GM12878 (cell line): Measurements from ENCODE around the gene NXPH2. TPM values are rescaled to one million over a fixed set of nuclear protein-coding genes. Genes with fewer than 3 reads are reported as not detected.

ENCODE experiments used
- ATAC-seq: fragments of 200-7000 bp; cut with Tn5 transposase; 3 replicates; pipeline ENCODE4 v1.9.1; 2020; ENCODE audit warnings: mild to moderate bottlenecking, moderate library complexity
- BruUV-seq: library from RNA; stranded (reverse); fragments of 400-500 nt; replicated peaks from 2 replicates; lab custom pipeline; 2021; lab: Mats Ljungman, UMichigan
- CTCF ChIA-PET: fragments of 300-600 bp; sonication (Branson Sonifier 250); formaldehyde crosslinking; extraction: SDS; loops from one replicate; lab custom pipeline; 2021; ENCODE audit warnings: inconsistent platforms; lab: Yijun Ruan, JAX
- POLR2A ChIA-PET: fragments of 350-600 bp; formaldehyde crosslinking; extraction: SDS; loops from one replicate; lab custom pipeline; 2021; ENCODE audit warnings: inconsistent platforms; lab: Charles Lee
- RAD21 ChIA-PET: fragments of 300-600 bp; sonication (Branson Sonifier 250); formaldehyde crosslinking; loops from one replicate; lab custom pipeline; 2023; ENCODE audit warnings: antibody characterized with exemption; ENCODE audit not compliant: unreplicated experiment; lab: Charles Lee
- SMC1A ChIA-PET: fragments of 300-600 bp; sonication (Branson Sonifier 250); formaldehyde crosslinking; loops from one replicate; lab custom pipeline; 2023; ENCODE audit not compliant: unreplicated experiment, uncharacterized antibody; lab: Charles Lee
- DNase-seq: peaks from one replicate; pipeline ENCODE4 v3.0.0-alpha.2; 2011; ENCODE audit warnings: low read depth, low spot score
- FAIRE-seq: peaks from 3 replicates; lab custom pipeline; 2011; peaks lifted over from hg19 to GRCh38; lab: Jason Lieb, UNC
- H2AFZ ChIP-seq: 2 replicates; pipeline ENCODE4 v1.6.0; 2011; ENCODE audit warnings: low read depth, low read length, control low read depth; ENCODE audit not compliant: control insufficient read depth
- H3K27ac ChIP-seq: 2 replicates; pipeline ENCODE4 v1.5.1; 2011; ENCODE audit warnings: control low read depth; ENCODE audit not compliant: control insufficient read depth, insufficient read depth
- H3K27me3 ChIP-seq, 2 experiments: replicated peaks in 1 of 2; 2 replicates each; pipeline versions ENCODE4 v1.6.0 to v1.6.1; 2011; ENCODE audit warnings: low read length in 1 of 2; ENCODE audit not compliant: control insufficient read depth in 2 of 2, insufficient read depth in 2 of 2
- H3K36me3 ChIP-seq, 2 experiments: 2 replicates each; pipeline ENCODE4 v1.5.1; 2011; ENCODE audit warnings: low read length in 1 of 2; ENCODE audit not compliant: control insufficient read depth in 2 of 2, insufficient read depth in 2 of 2
- H3K4me1 ChIP-seq: 2 replicates; pipeline ENCODE4 v1.6.1; 2011; ENCODE audit warnings: mild to moderate bottlenecking, low read length, moderate library complexity, mixed read lengths; ENCODE audit not compliant: control insufficient read depth, insufficient read depth
- H3K4me2 ChIP-seq: 2 replicates; pipeline ENCODE4 v1.6.0; 2011; ENCODE audit warnings: control low read depth; ENCODE audit not compliant: control insufficient read depth, insufficient read depth
- H3K4me3 ChIP-seq: fragments of 200-600 bp; sonication (generic); 2 replicates; pipeline ENCODE4 v1.5.1; 2016
- H3K79me2 ChIP-seq: 2 replicates; pipeline ENCODE4 v1.6.0; 2011; ENCODE audit warnings: low read length; ENCODE audit not compliant: control insufficient read depth, insufficient read depth
- H3K9ac ChIP-seq: 2 replicates; pipeline ENCODE4 v1.8.0; 2011; ENCODE audit warnings: low read length, control low read depth, mixed read lengths; ENCODE audit not compliant: control insufficient read depth, insufficient read depth
- H3K9me3 ChIP-seq: replicated peaks from 3 replicates; pipeline ENCODE4 v1.5.1; 2011; ENCODE audit warnings: mild to moderate bottlenecking, low read length; ENCODE audit not compliant: control insufficient read depth, insufficient read depth
- H4K20me1 ChIP-seq: 2 replicates; pipeline ENCODE4 v1.6.0; 2011; ENCODE audit not compliant: control insufficient read depth, insufficient read depth
- CHD4 ChIP-seq: fragments of 200-600 bp; sonication (generic); IDR thresholded peaks from 2 replicates; pipeline ENCODE4 v1.6.1; 2016; ENCODE audit warnings: mild to moderate bottlenecking
- EED ChIP-seq: sonication (generic); IDR thresholded peaks from 2 replicates; pipeline ENCODE4 v1.6.1; 2016; ENCODE audit warnings: antibody characterized with exemption, low read depth
- EP300 ChIP-seq, 2 experiments: fragments of 150-350 bp in 1 of 2; IDR thresholded peaks; 2 replicates each; pipeline ENCODE4 v1.6.1; 2011 to 2012; ENCODE audit warnings: low read depth in 2 of 2, low read length in 2 of 2, borderline replicate concordance in 1 of 2, improper control_type of control experiment in 1 of 2, inconsistent platforms in 1 of 2; ENCODE audit not compliant: control insufficient read depth in 1 of 2
- HSF1 ChIP-seq: fragments of 150-350 bp; IDR thresholded peaks from 2 replicates; pipeline ENCODE4 v1.6.1; 2014; ENCODE audit warnings: mild to moderate bottlenecking, low read depth, low read length
- IKZF1 ChIP-seq: fragments of 450-650 bp; conservative IDR thresholded peaks from 2 replicates; pipeline ENCODE4 v1.6.1; 2017; ENCODE audit warnings: antibody characterized with exemption, mild to moderate bottlenecking
- JUND ChIP-seq: IDR thresholded peaks from 2 replicates; pipeline ENCODE4 v1.6.1; 2012; ENCODE audit warnings: low read depth, mild to moderate bottlenecking, low read length, improper control_type of control experiment, moderate library complexity
- KLF5 ChIP-seq: fragments of 450-650 bp; IDR thresholded peaks from 2 replicates; pipeline ENCODE4 v1.6.1; 2014; ENCODE audit warnings: mild to moderate bottlenecking; ENCODE audit not compliant: partially characterized antibody
- MTA2 ChIP-seq: fragments of 450-650 bp; IDR thresholded peaks from 2 replicates; pipeline ENCODE4 v1.6.1; 2016; ENCODE audit warnings: low read depth, mild to moderate bottlenecking, moderate library complexity
- NFIC ChIP-seq: IDR thresholded peaks from 2 replicates; pipeline ENCODE4 v1.6.1; 2012; ENCODE audit warnings: low read depth, mild to moderate bottlenecking, inconsistent platforms, low read length, moderate library complexity
- NR2C2 ChIP-seq: IDR thresholded peaks from 2 replicates; pipeline ENCODE4 v1.6.1; 2011; ENCODE audit warnings: borderline replicate concordance, low read depth; ENCODE audit not compliant: control insufficient read depth, insufficient read length
- SMAD5 ChIP-seq: IDR thresholded peaks from 2 replicates; pipeline ENCODE4 v1.6.1; 2016; ENCODE audit warnings: antibody characterized with exemption, low read depth
- ZNF592 ChIP-seq: fragments of 450-650 bp; IDR thresholded peaks from 2 replicates; pipeline ENCODE4 v1.6.1; 2017; ENCODE audit warnings: mild to moderate bottlenecking, moderate library complexity
- WGBS: methylation state at CpG from one replicate; pipeline ENCODE4 v1.1.6; 2016; ENCODE audit warnings: low lambda C conversion rate; ENCODE audit not compliant: insufficient replicate concordance, insufficient coverage; ENCODE audit errors: missing lambda C conversion rate; 5-methylcytosine and 5-hydroxymethylcytosine counted together
- in situ Hi-C: fragments of 300-500 bp; cut with MboI; formaldehyde crosslinking; loops from 9 replicates; pipeline ENCODE4 v1.14.3; 2018; ENCODE audit warnings: mixed read lengths
- intact Hi-C: fragments of 100-400 bp; cut with micrococcal nuclease; formaldehyde crosslinking; loops from one replicate; pipeline ENCODE4 v1.14.2; 2022; ENCODE audit not compliant: unreplicated experiment
- polyA plus RNA-seq, 11 experiments: library from polyadenylated mRNA; depleted of rRNA in 4 of 11; unstranded in 6 of 11; stranded (reverse) in 5 of 11; fragments of >200 nt; fragmentation: Nextera tagmentation in 4 of 11; fragmentation: Illumina TruSeq in 1 of 11; extraction: Ambion mirVana in 4 of 11; extraction: Trizol in 1 of 11; gene quantifications; 1 replicate in 1 of 11; 2 replicates in 10 of 11; pipeline versions ENCODE4 v1.2.1 to v1.2.3, GENCODE V29; 2011 to 2016; ENCODE audit warnings: inconsistent platforms in 2 of 11, missing spikeins in 2 of 11, low read depth in 1 of 11
- total RNA-seq, 4 experiments: library from RNA; depleted of rRNA in 3 of 4; stranded (reverse); fragments of >200 nt in 3 of 4; fragmentation: Illumina TruSeq in 1 of 4; extraction: Trizol in 1 of 4; gene quantifications; 2 replicates each; pipeline versions ENCODE4 v1.2.1 to v1.2.3, GENCODE V29; 2013 to 2021

The NXPH2 gene
- total and polyA plus RNA-seq, 10 of the 15 experiments (the other 5 are each of a cell fraction or from before 2014, with no cell fraction given), result not detected

- no peak for TF ChIP-seq KLF5
- TF ChIP-seq JUND, result no peak
- TF ChIP-seq SMAD5, result no peak
- no peak for TF ChIP-seq EP300 (IDR thresholded peaks at IDR 0.05; ENCODE audit: borderline replicate concordance in 1 of 2, control insufficient read depth in 1 of 2, low read depth in 2 of 2, low read length in 2 of 2)
- TF ChIP-seq ZNF592, result no peak
These were observed 273 bp upstream of the NXPH2 start (continued) for GRCh38 chr2:138780446-138780880.

GRCh38 chr2:138779406-138779780 lies 797 bp downstream of the NXPH2 start:
- Histone ChIP-seq H4K20me1 (no peaks in the 10 kb centered on the region), H3K4me1 (no peaks in the 10 kb centered on the region), H3K4me3 (no peak overlapping the region), H3K27ac (no peak overlapping the region), H3K36me3 (no peaks in the 10 kb centered on the region), H2AFZ (no peak overlapping the region), H3K9me3 (no peaks in the 10 kb centered on the region), H3K4me2 (no peak overlapping the region), H3K9ac (no peak overlapping the region), H3K27me3 (peaks cover 7 to 13% of the 10 kb centered on the region in 2 experiments; a peak in 3 of 4 replicates), H3K79me2 (no peaks in the 10 kb centered on the region)
- no peak for TF ChIP-seq NR2C2
- TF ChIP-seq NFIC, result no peak
- no peak for TF ChIP-seq EED
- TF ChIP-seq MTA2, result no peak
- no peak for TF ChIP-seq IKZF1
- TF ChIP-seq CHD4, result no peak
- no peak for TF ChIP-seq HSF1
- ChIA-PET CTCF (no interaction called here), POLR2A (no interaction called here), SMC1A (no interaction called here), RAD21 (no interaction called here)
- in situ Hi-C loops, result loop anchor here (25.0 kb wide), 1 partner anchor 892 kb away; no protein-coding TSS in a partner anchor
- 6% methylated on average over 19 of the region's 20 CpGs for WGBS
- intact Hi-C loops, result no loop called here
- no peak for FAIRE-seq
- BruUV-seq, result no TSS peak
- no peak for ATAC-seq
- no peak for DNase-seq
